GDM1 (cell line): ENCODE data around the gene WDR37.
"Not testable (repeated sequence)": the region's sequence is repeated elsewhere in the genome, so short reads cannot be mapped to it uniquely, and the experiment has no call there.

Source experiments
- DNase-seq: peaks from one replicate; lab custom pipeline; 2025; lab: John Stamatoyannopoulos, UW

Gene WDR37

DNA sequence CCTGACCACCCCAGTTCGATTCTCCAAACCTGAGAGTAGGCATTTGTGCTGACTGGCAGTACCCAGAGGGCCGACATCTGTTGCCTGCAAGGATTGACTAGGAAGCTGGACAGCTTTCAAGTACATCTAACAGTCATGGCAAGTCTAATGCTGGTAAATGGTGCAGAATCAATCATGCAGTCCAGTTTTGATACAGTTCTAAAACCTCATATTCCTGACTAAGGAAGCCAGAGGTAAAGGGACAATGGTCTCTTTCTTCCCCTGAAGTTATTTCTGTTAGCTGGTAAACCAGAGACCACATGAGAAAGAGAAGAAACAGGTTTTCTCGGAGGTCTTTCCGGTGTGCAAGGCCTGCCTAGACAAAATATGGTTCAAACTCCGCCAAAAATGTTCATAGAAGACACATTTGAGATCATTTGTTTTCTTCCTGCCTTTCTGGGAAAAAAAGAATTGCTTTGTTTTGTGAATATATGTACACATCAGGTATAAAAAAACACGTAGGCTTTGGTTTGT, 97.1 kb downstream of the WDR37 start:
- no peak for DNase-seq

DNA sequence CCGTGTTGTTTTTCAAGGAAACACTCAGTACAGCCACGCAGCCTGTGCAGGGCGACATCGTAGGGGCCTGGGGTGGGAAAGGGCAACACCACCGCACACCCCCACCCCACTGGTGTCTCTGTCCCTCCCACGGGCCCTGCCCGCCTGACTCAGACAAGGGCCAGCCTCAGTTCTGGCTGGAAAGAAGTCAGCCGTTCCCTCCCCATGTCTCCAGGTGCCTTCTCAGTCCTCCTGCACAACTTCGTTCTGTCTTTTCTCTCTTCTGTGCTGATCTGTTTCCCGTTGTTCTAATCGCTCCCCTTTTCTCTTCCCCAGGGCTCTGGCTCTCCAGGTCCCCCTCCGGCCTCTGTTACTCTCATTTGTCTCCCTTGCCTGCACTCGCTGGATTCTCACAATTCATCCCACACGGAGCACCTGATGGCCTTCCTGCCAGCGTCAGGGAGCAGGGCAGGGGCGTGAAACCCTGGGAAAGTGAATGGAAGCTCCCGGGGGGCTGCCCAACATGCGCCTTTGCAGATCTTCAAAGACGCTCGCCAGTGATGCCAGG, 97.7 kb downstream of the WDR37 start:
- no peak for DNase-seq

DNA sequence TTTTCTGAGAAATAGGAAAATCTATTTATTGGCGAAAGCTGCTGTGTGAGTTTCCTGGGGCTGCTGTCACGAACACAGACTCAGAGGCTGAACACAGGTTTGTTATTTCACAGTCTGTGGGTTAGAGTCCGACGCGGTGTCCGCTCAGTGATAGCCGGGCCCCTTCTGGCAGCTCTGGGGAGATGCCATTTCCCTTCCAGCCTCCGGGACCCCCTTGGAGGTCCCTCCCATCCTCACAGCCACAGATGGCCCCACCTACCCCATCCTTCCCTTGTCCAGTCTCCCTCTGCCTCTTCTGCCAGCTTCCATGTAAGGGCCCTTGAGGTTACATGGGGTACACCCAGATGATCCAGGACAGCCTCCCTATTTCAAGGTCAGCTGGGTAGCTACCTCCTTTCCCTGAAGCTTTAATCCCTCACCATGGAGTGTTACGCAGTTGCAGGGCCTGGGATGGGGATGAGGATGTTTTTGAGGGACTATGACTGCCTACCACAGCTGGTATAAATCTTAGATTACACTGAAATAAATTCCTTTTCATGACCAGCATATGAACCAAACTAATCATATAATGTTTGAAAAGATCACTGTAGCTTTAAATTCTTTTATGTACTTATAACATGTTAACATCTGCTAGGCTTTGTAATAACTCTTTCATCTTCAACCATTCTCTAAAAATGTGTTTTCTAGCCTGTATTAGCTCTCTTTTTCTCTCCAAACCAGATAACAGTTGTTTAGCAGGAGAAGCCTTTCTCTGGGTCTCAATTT, 98.5 kb downstream of the WDR37 start:
- DNase-seq = no peak

DNA sequence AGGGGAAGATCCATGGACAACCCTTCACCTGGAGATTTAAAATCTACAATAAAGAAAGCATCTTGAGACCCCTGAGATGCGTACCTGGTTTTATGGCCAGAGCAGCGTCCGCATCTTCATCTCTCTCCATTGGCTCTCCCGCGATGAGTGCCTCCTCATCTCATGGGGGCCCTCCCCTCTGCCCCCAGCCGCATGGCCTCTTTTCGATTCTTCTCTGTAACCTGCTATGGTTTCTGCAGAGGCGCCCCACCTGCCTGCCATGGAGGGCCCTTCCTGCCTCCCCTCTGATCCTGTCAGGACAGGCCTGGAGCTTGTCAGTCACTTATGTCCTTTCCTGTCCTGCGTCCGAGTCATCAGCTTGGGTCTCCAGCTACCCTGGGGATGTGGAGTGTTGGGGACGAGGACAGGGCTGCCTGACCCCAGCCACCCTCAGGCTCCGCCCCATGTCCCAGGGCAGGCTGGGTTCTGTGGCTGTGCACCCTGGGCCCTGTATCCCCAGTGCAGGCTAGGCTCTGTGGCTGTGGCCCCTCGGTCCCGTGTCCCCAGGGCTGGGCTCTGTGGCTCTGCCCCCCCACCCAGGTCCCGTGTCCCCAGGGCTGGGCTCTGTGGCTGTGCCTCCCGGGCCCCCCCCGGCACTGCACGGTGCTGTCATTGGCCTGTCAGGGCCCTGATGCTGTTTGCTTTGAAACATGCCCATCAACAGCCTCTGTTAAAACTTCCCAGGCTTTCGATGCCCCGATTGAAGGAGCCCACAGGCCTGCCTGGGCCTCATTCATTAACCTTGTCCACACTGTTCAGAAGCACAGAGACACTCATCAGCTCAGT, 99.8 kb downstream of the WDR37 start:
- DNase-seq = no peak

DNA sequence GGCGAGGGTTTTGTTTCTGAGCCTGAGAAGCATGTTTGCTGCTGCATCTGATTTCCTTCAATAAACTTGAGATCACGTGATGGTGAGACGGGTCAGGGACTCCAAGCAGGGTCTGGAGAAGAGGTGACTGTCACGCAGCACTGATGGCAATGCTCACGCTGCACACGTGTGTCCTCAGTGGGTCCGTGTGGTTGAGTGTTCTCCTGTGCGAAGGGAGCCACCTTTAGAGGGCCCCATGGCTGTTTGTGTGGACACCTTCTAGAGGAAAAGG, 100.4 kb downstream of the WDR37 start:
- no peak for DNase-seq

DNA sequence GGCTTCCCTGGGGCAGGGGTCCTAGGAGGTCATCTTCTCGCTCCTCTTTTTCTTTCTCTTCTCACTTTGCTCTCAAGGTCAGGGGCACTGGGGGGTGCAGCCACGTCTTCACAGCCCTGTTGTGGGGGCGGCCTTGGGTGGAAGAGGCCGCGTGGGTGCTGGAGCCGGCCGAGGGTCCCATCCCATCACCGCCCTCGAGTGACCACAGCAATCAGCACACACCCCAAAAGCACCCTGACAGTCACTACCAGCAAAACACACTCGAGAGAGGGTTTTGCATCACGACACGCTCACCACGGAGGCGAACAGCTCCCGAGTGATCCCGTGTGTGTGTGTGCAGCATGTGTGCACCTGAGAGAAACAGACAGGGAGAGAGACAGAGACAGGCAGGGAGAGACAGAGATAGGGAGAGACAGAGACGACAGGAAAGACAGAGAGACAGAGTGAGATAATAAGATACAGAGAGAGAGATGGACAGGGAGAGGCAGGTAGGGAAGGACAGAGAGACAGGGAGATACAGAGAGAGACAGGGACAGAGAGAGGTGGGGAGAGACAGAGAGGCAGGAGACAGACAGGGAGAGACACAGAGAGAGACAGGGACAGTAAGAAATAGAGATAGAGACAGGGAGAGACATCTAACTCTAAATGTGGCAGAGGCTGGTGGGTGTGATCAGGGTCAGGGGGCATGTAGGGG, 100.9 kb downstream of the WDR37 start:
- no peak for DNase-seq

DNA sequence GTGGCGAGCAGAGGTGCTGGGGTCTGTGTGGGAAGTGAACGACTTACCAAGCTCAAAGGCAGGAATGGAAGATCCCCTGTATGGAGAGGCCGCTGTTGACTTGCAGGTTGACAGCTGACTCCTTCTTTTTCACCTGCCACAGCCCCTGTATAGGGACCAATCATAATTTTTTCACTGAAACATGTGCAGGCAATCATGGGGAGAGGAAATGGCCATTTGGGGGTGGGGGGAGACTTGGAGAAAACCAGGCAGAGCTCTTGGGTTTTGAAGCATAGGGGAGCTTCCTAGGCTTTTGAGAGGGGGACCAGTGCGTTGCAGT, 101.4 kb downstream of the WDR37 start:
- no peak for DNase-seq

DNA sequence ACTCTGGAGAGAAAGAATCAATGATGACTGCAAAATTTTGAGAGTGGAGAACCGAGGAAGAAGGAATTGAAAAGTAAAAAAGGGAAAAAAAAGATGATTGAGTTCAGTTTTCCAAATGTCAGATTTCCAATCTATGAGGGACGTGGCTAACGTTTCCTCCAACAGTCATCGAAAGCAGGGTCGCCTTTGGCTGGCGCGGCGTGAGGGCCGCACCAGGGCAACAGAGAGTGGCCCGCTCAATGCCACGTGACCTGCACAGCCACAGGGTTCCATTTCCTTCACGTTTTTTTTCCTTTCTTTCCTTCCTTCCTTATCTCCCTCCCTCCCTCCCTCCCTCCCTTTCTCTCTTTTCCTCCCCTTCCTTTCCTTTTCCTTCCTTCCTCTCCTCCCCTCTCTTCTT, 101.9 kb downstream of the WDR37 start:
- DNase-seq = no peak

DNA sequence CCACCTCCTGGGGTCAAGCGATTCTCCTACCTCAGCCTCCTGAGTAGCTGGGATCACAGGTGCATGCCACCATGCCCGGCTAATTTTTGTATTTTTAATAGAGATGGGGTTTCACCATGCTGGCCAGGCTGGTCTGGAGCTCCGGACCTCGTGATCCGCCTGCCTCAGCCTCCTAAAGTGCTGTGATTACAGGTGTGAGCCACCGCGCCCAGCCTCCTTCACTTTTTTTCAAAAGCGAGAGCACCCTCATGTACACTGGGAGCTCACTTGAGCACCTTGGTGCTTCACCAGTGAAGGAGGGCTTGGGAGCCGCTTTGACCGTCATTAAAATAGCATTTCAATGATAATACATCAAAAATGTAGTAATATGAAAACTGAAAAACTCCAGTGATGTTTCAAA, 102.4 kb downstream of the WDR37 start:
- not testable (repeated sequence) for DNase-seq

DNA sequence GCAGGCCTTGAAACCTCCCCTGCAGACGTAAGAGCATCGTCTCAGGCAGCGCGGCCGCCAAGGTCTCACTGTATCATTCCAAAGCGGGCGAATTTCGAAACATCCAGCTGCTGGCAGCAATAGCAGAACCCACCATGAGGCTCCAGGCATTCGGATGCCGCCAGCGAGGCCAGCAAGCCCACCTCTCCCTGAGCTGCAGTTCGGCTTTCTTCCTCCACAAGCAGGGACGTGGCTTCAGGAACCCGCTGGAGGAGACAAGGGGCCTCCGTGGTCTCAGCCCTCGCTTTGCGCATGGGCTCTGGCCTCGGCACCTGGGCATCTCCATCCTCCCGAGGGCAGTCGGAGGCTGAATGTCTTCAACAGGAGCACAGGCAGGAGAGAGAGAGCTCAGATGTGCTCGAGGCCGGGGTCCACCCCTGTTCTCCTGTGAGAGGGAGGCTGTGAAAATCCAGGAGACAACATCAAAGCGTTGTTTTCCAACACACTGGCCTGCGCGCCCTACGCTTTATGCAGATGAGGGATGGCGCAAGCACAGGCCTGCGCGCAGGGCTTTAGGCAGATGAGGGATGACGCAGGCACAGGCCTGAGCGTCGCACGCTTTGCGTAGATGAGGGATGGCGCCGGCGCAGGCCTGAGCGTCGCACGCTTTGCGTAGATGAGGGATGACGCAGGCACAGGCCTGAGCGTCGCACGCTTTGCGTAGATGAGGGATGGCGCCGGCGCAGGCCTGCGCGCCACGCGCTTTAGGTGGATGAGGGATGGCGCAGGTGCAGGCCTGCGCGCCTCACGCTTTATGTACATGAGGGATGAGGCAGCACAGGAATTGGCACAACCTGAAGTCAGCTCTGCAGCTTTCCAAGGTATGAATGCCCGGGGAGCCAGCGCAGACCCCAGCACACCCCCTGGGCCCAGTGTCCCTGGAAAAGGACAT, 103.2 kb downstream of the WDR37 start:
- DNase-seq = no peak

DNA sequence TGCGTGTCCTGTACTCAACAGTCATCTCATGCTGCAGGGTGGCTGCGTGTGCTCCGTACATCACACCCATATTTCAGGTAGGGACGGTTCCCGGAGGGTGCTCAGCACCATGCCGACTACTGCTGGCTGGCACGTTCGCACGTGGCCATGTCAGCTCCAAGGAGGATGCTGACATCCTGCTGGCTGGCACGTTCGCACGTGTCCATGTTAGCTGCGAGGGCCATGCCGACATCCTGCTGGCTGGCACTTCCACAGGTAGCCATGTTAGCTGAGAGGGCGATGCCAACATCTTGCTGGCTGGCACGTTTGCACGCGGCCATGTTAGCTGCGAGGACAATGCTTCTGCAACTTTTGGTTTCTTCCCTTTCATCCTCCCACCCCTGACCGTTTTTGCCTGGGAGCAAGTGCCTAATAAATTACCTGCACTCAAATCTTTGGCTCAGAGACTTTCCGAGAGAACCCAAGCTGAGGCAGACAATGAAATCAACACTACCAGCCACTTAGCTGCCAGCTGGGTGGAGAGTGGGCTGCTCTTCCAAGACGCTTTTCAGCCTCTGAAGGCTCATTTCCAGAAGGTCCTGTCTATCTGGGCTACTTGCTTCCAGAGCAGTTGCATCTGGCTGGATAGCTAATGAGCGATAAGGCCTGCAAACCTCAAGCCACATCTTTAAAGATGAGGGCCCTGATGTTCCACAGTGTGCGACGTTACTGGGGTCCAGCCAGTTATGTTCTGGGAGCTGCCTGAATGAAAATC, 104.6 kb downstream of the WDR37 start:
- no peak for DNase-seq

DNA sequence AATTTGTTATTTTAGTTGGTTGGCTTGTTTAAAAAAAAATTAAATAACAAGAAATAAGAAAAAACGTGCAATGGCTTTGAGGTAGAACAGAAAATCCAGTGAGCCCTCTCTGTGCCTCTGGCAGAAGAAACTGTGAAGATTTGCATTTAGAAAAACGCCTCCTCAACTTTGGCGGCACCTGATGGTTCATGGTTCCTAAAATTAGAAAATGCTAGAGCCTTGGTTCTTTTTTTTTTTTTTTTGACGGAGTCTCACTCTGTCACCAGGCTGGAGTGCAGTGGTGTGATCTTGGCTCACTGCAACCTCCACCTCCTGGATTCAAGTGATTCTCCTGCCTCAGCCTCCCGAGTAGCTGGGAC, 105.1 kb downstream of the WDR37 start:
- not testable (repeated sequence) for DNase-seq

DNA sequence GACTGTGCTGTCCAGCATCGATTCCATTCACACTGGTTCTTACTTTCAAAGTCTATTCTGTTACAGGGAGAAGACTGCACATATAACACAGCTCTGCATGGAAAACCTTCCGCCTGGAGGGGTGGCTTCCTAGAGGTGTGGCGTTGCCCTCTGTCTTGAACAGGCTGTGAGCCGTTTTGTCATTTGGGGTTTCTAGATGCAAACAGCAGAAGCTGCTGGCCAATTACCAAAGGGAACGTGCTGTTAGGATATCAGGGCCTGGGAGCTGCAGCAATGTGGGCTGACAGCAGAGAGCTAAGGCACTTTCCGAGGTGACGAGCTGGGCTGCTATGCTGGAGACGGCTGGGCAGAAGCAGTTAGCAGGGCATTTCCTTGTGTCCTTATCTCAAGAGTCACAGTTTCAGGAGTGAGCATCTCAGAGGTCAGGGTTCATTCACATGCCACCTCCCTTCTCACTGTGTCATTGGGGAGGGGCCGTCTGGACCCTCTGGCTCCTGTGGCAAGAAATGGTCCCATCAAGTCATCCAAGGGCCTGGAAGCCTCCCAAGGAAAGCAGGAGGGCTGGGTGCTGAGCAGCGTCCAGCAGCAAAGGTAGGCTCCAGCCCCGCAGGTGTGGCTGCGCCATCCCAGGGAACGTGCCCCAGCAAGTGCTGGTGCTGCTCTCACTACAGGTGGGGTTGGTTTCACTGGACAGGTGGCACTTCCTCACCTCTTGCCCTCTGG, 106.5 kb downstream of the WDR37 start:
- DNase-seq = no peak

DNA sequence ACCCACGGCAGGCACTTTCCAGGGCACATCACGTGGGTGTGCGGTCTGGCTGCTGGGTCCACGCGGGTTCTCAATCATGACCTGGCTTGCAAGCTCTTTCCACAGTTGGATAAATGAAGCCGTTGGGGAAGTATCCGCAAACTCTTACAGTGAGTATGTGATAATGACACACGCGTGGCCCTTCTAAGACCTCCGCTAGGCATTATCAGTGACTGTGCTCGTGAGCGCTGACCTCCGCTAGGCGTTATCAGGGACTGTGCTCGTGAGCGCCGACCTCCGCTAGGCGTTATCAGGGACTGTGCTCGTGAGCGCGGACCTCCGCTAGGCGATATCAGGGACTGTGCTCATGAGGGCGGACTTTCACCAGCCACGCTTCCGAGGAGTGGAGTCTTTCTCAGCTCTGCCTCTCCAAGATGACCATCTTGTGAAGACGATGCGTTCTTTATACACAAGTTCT, 107.0 kb downstream of the WDR37 start:
- no peak for DNase-seq

DNA sequence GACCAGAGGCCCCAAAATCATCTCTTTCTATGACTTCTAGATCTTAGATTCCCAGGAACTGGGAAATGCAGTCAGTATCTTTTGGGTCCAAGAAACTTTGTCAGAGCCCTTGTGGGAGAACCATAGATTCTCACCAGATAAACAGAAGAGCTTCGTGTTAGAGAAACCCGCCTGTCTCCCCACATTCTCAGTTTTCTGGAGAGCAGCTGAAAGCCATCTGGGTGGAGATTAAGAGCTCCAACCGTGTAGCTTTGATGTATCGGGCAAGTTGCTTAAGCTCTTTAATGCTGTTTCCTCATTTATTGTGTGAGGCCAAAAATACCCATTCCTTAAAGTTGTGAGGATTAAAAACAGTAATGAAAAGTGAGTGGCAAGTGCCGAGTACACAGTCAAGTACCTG, 107.6 kb downstream of the WDR37 start:
- no peak for DNase-seq

DNA sequence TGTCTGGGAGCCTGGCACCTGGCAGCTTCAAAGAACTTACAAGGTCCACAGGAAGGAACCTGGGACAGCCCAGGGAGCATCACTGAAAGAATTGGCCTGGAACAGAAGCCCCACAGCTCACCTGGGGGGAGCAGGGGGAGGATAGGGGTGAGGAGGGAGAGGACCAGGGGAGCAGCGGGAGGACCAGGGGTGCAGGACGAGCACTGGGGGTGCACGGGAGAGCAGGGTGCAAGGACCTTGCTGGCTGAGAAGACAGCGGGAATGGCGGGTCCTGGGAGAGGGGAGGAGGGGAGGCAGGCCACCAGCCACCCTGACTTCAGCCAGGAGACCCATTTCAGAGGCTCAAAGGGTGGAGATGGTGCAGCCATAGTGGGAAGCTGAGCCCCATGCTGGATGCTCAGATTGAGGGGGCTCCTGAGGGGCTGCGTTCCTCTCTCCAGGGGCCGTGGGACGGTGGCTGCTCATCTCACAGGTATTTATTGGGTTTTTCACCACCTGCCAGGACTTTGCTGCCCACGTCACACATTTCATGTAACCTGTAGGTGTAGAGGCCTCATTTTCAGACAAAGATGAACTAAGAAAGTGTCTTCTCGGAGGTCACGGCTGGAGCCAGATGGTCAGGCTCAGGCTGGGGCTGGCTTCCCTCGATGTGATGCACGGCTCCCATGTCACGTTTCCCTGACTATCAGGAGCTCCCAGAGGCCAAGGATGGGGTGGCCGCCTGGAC, 110.1 kb downstream of the WDR37 start:
- DNase-seq = no peak

DNA sequence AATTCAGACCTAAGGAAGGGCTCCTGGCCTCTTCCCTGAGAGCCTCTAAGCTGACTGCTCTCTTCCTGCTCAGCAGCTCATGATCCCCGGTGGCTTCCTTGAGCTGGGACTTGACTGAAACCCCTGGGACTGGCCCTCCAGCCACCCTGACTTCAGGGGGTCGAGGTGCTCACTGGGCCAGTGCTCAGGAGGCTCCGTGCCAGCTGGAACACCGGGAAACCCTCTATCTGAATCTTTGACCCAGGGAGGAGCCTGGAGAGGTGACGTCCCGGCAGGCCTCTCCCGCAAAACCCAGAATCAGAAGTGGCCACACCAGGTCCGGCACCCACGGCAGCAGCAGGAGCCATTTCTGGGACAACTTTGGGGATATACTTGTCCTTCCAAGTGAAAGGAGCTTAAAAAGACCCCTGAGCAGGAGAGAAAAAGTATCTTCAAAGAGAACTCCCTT, 110.7 kb downstream of the WDR37 start:
- DNase-seq = no peak

DNA sequence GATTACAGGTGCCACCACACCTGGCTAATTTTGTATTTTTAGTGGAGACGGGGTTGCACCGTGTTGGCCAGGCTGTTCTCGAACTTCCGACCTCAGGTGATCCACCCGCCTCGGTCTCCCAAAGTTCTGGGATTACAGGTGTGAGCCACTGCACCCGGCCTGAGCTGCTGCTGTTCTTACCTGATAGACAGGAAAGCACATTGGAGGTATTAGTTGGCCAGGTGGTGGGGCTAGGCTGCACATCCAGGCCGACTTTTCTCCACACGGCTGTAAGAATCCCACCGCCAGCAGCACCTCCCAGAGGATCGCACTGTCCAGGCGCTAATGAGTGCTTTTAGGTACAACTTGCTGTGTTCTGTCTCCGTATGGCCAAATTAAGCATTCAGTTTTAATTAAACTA, 112.6 kb downstream of the WDR37 start:
- no peak for DNase-seq

DNA sequence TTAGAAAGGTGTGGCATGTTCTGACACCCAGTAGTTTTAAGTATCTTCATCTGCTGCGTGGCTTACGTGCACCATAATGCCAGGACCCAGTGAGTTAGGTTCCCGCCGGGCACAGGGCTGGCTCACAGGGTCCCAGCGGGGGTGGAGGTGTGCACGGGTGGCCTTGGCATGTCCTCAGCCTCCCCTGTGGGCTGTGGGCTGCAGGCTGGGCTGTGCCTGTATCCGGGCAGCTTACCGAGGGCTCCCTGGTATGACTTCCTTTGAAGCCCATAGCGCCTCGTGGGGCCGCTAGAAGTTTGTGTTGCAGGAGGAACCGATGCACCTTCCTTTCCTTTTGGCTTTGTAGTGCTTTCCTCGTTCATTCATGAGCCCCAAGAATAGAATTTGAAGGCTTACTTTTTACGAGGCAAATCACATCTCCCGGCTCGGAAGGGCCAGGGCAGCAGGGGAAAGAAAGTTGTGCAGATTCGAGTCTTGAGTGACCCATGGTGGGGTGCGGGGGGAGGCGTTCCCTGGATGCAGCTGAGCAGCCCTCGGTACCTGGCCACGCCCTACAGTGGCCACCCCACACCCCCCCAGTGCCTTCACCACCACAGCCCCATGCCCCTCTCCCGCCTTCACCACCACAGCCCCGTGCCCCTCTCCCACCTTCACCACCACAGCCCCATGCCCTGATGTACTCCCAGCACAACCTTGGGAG, 113.2 kb downstream of the WDR37 start:
- no peak for DNase-seq
